ENCODE measurements around the gene RGS4.
"Not testable (repeated sequence)": the region's sequence is repeated elsewhere in the genome, so short reads cannot be mapped to it uniquely, and the experiment has no call there.

Gene RGS4

DNA sequence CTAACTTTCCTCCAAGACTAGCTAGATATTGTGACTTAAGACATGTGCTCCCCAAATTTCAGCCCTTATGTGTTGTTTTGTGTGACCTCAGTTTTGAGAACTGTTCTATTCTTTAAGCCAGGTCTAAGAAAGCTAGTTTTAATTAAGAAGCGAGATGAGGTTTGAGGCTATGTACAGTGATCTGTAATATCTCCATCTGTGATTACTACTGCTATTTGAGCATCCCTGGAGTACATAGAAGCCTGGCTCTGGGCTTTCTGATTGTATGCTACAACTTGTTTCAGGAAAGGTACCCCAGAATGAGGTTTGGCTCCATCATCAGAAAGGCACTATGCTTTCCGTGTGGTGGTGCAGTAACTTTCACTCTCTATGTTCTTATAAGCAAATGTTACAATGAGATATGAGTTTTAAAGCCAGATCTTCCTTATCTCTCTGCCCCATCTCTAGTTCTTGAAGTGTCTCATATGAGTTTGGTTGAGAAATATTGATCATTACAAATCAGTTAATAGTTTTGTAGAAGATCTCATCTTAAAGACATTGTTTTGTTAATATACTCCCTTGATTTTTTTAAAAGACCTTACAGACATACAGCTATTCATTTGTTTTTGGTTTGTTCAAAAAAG is 605 bp downstream of the RGS4 start:
- no peak for DNase-seq (ENCODE audit: low spot score)

DNA sequence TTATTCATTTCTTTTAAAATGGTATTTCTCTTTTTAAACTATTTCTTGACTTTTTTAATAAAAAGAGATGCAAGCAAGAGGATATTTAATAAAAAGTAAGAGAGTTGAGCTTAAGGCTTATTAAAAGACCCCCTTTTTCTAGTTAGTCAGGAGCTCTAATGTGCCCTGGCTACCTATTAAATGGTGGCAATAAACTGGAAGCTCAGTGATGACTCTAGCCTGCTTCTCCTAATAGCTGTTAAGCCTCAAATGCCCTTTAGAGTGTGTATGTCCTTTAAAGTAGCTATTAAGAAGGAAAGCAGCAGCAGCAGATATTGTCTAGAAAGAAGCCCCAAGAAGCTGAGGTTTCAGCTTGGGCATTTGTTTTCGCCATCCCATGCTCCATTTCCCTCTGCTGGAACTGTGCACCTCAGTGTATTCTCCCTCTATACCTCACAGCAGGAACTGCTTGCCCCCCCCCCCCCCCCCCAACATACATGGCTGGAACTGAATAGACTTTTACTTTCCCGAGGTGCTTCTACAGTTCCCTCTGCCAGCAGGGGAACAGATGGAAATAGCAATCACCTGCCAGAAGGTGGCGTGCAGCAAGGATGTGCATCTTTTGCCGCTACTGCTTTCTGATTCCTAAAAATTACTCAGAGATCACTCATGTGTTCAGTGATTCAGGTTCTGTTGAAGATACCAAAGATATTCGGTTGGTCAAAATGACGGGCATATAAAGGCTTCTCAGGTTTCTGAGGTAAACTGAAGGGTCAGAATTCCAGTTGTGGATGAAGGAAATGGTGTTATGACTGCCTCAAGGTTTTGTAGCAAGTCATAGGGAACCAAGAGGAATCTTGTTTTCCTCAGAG is 2.5 kb downstream of the RGS4 start:
- DNase-seq (ENCODE audit: low spot score) = peak; percentile 64

DNA sequence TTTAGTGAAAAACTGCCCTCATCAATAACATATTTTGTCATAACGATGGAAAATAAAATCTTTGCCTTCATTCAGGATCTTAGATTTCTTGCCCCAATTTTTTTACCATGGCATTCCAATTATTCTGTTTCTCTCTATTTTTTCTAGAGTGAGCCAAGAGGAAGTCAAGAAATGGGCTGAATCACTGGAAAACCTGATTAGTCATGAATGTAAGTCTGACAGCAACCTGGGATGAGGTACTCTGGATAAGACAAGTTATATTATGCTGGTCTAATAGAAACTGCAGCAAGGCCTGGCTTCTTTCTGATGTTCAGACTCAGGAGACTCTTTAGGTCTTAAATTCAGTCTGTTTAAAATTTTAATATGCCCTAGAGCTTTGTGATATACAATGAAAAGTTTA is 3.5 kb downstream of the RGS4 start:
- no peak for DNase-seq (ENCODE audit: low spot score)

DNA sequence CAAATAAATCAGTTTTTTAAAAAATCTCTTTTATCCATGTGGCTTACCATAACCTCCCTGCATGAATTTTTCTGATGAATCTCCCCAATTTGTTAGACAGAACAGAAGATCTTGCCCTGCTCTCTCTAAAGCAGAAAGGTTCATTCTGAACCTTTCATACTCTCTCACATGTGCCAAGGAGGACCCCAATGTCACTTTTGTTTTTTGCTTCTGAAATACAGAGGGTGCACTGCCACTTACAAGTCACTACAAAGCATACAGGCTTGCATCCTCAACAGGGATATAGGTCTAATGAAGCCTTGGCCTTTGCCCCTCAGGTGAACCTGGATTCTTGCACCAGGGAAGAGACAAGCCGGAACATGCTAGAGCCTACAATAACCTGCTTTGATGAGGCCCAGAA is 4.8 kb downstream of the RGS4 start:
- no peak for DNase-seq (ENCODE audit: low spot score)

DNA sequence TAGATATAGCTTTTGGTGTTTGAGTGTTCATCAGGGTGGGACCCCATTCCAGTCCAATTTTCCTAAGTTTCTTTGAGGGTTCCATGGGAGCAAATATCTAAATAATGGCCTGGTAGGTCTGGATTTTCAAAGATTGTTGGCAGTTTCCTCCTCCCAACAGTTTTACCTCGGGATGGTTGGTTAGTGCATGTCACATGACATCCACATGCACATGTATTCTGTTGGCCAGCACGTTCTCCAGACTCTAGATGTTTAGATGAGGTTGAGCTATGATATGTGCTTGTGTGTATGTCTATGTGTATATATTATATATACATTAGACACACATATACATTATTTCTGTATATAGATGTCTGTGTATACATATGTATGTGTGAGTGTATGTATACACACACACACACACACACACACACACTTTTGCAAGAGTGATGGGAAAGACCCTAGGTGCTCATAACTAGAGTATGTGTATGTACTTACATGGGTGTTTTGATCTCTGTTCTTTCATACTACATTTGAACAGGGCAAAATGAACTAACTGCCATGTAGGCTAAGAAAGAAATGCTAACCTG is 5.6 kb downstream of the RGS4 start:
- no peak for DNase-seq (ENCODE audit: low spot score)

DNA sequence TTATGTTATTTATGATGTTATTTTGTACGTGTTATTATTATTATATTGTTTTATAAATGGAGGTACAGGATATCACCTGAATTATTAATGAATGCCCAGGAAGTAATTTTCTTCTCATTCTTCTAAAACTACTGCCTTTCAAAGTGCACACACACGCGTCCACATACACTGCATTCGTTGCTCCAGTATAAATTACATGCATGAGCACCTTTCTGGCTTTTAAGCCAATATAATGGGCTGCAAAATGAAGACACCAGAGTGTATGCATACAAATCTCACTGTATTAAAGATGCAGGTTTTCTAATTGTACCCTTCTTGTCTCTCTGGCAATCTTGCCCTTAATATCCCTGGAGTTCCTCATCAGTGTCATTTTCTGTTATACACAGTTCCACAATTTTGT is 6.9 kb downstream of the RGS4 start:
- DNase-seq (ENCODE audit: low spot score) = no peak

DNA sequence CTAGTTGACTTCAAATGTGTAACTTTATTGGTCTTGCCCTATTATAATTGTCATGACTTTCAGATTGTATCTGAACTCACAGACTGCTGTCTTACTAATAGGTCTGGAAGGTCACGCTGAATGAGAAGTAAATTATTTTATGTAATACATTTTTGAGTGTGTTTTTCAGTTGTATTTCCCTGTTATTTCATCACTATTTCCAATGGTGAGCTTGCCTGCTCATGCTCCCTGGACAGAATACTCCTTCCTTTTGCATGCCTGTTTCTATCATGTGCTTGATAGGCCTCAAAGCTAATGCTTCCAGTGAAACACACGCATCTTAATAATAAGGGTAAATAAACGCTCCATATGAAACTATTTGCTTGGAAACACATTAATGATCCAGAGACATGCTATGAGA is 7.3 kb downstream of the RGS4 start:
- no peak for DNase-seq (ENCODE audit: low spot score)

DNA sequence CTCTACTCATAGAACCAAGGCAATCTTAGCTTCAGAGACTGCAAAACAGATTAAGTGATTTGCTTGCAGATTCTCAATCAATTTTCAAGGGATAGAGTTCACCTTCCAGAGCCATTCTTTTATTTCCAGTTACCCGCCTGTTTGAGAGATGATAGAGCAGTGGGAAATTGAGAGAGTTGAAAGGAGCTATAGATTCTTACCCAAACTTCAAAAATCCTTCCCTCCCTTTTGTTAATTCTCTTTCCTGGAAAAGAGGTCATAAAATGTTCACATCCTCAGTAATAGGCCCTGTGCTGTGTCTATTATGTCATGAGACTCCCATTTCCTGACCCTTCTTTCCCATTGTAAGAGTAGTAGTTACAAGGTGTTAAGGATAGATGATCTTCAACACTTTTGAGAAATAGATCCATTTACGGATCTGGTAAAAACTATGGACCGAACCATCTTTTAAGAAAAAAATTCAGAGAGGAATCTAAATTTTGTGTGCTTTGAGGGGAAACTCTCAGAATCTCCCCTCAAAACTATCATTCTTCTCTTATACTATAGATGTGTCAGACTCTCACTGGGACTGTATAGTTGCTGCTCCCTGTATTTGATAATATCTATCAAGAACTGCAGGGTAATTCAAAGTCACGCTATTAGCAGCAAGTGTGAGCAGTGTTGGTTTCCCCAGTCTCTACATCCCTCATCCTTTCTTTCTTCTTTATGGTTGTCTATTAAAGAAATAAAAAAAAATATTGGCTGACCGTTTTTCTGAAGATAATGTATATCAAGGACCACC is 8.0 kb downstream of the RGS4 start:
- no peak for DNase-seq (ENCODE audit: low spot score)

DNA sequence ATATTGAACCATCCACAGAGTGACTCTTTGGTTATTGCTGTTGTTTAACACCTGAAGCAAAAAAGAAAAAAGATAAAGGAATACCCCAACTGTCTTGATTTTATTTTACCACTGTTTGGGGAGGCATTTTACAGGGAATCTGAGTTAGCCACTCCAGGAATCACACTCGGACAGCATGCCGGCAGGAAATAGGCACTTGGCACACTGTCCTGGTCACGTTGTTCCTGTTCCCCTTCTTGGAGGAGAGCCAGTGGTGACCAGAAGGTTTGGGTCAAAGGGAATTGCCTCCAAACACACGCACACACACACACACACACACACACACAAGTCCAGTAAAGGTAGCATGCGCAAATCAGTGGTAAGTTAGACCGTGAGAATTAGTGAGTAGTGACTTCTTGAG is 13.8 kb downstream of the RGS4 start:
- no peak for DNase-seq (ENCODE audit: low spot score)

DNA sequence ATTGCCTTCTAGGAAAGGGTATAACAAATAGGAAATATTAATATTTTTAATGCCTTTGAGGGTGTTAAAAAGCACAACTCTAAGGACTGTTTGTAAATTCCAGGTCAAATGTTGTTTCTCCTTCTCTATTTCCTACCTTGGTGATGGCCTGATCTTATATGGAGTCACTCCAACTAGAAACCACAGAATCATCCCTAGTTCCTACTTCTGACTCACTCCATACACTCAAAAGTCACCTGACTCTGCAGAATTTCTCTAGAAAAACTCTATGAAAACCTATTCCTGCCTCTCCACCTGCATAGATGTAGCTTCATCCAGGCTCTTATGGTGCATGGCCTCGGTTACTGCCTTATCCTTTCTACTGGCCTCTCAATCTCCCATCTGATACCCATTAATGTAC is 14.5 kb downstream of the RGS4 start:
- no peak for DNase-seq (ENCODE audit: low spot score)

DNA sequence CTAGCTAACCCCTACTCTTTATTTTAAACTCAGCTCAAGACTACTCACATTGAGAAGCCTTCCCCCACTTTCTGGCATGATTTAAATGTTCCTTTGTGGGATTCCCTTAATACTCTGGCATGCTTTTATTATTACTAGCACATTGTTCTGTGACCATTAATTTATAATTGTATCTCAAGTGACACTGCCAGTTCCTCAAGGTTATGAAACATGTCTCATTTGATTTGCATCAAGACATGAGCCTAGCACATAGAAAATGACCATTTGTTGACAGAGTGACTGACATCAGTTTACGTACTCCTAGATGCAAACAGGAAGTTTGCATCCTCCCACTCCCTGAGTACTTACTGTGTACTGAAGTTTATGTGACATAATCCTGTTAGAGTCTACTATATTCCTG is 15.2 kb downstream of the RGS4 start:
- DNase-seq (ENCODE audit: low spot score) = no peak

DNA sequence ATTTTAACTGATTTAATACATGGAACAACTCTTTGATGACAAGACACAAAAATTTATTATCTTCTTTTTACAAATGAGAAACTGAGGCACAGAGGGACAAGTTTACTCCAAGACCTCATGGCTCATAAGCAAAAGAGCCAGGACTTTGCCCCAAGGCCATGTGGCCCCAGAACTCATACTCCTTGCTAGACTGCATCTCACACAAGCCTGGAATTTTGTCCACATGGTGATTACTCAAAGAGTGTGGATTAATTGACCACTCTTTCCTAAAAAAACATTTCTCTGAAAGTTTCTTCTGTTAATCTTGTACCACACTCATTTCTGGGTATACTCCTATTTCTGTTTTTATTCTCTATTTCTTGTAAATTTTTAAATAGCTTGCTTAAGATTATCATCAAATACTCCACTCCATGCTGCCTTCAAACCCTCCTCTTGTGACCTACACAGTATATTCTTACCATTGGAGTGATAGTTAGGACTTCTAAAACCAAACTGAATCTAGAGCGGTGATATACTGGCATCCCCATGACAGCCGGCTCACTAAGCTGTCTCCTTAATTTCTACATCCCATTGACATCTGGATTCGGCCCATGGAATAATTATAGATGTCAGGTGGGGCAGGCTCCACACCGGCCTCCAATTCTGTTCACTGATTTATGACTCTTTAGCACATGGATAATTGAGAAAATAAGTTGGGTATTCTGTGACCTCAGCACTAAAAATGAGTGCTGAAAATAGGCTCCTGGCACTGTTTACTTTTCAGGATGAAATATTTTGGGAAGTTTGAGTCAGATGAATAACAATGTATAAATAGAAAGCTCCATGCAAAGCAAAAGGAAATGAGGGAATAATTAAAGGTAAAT is 16.1 kb downstream of the RGS4 start:
- DNase-seq (ENCODE audit: low spot score) = no peak

DNA sequence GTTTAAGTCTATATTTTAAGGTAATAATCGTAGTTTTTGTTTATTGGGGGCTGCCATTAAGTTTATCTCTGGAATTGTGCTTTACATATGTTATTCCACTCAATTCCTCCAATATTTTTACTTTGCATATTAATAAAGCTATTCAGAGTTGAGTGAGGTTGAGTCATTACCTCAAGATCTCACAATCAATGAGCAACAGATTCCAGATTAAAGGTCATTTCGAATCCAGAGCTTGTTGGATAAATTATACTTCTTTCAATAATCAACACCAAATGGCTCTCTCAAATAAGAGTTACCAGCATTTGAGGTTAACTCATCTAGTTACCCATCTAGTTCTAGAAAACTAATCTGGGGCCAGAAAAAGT is 16.7 kb downstream of the RGS4 start:
- no peak for DNase-seq (ENCODE audit: low spot score)

DNA sequence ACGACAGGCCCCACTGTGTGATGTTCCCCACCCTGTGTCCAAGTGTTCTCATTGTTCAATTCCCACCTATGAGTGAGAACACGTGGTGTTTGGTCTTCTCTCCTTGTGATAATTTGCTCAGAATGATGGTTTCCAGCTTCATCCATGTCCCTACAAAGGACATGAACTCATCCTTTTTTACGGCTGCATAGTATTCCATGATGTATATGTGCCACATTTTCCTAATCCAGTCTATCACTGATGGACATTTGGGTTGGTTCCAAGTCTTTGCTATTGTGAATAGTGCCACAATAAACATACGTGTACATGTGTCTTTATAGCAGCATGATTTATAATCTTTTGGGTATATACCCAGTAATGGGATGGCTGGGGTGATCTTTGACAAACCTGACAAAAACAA is 20.0 kb downstream of the RGS4 start:
- DNase-seq (ENCODE audit: low spot score) = not testable (repeated sequence)

DNA sequence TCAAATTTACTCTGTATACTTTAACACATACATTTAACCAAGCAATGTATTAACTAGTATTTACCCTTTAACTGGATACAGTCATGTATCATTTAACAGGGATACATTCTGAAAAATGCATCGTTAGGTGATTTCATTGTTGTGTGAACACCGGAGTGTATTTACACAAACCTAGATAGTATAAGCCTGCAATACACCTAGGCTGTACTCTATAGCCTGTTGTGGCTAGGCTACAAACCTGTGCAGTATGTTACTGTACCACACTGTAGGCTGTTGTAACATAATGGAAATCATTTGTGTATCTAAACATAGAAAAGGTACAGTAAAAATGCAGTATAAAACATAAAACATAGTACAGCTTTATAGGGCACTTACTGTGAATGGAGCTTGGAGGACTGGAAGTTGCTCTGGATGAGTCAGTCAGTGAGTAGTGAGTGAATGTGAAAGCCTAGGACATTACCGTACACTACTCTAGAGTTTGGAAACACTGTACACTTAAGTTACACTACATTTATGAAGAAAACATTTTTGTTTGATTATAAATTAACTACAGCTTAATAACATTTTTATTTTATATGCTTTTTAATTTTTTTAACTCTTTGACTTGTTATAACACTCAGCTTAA is 21.3 kb downstream of the RGS4 start:
- no peak for DNase-seq (ENCODE audit: low spot score)

DNA sequence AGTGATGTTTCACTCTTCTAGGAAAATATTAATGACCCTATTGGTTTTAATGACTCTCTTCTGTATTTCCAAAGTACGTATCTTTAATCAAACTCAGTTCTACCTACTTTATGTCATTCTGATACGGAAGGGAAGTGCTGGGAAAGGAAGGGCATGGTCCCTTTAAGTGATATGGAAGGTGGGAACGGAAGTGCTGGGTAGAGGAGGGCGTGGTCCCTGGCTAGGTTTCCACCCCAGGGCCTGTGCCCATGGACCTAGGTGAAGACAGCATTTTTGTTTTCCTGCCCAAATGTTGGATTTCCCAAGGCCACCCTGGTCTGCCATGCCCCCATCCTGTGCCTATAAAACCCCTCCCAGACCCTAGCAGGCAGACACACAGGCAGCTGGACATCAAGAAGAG is 24.0 kb downstream of the RGS4 start:
- no peak for DNase-seq (ENCODE audit: low spot score)

DNA sequence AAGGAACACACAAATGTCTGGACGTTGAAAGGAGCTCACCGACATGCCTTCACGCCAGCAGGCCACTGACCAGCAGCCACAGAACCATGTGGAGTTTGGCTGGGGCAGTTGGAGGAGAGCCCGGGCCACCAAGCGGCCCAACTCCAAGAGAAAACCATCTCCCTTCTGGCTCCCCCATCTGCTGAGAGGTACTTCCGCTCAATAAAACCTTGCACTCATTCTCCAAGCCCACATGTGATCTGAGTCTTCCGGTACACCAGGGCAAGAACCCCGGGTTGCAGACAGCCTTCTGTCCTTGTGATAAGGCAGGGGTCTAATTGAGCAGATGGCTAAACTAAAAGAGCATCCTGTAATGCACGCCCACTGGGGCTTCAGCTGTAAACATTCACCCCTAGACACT is 24.4 kb downstream of the RGS4 start:
- no peak for DNase-seq (ENCODE audit: low spot score)

DNA sequence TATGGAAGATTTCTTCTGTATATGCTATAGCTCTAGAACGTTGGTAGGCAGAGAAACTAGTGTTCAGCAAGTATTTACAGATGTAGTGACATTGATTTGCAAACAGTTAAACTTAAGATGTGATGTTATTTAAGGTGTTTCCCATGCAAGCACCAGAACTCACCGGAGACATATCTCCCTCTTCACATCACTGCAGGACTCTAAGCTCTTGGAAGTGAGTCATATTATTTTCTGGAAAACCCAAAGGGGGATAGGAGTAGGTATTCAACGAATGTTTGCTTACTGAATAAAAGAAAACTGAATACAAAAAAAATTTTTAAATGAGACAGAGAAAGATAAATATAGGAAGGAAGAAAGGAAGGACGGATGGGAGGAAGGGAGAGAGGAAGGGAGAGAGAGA is 25.0 kb downstream of the RGS4 start:
- DNase-seq (ENCODE audit: low spot score) = no peak

DNA sequence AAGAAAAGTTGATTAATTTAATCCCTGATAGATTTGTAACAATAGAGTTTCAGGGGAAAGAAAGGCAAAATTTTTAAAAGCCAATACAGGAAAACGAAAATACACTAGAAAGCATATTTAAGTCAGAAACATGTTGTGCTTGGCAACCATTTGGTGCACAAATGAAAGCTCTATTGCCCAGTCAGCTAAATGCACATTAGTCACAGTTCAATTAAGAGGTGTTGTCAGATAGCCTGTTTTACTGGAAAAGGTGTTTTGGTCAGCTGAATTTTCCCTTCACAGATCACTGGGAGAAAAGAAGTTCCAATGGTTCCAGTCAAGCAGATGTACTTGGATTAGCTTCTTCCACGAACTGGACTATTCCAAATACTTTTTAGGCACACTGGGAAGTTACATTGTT is 25.4 kb downstream of the RGS4 start:
- no peak for DNase-seq (ENCODE audit: low spot score)

DNA sequence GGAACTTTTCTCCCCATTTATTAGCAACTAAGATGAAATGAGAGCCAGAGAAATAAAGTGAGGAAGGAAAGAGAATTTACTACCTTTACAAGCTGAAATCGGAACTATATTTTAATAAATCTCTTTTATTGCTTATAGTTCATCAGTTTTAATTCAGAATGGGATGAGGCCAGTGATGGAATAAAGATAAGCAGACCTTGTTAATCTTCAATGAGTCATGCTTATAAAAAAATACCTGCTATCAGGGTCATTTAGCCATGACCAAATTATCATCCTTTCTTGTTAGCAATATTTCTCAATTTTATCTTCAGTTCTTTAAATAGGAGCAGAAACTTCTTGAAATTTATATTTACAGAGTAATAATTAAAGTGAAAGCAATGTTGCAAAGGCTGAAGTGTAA is 26.1 kb downstream of the RGS4 start:
- DNase-seq (ENCODE audit: low spot score) = no peak

DNA sequence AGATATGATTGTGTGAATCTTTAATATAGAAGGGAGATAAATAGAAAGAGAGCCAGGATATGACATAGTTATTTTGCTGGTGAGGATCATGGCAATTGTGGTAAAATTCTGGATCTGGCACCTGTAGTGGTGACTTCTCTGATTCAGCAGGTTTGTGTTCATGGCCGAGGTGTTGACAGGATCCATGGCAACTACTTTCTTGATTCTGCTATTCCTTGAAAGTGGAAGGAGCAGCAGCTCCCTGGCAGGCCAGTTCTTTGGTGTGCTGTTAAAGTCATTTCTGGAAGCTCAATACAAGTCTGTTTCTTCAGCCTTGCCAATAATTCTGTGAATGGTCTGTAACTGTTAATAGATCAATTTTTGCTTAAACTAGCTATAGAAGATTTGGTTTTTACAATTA is 33.4 kb downstream of the RGS4 start:
- no peak for DNase-seq (ENCODE audit: low spot score)
